Epithelial cell of prostate (primary cell): ENCODE results near the gene EFHD2.
"Not testable (repeated sequence)": the region's sequence is repeated elsewhere in the genome, so short reads cannot be mapped to it uniquely, and the experiment has no call there.

Source experiments
- DNase-seq: peaks from one replicate; pipeline ENCODE4 v3.0.0-alpha.2; 2011; ENCODE audit warnings: low read depth, low spot score
- H3K27ac ChIP-seq: fragments of 450-650 bp; 2 replicates; pipeline ENCODE4 v1.5.1; 2017; ENCODE audit warnings: mild to moderate bottlenecking

EFHD2 gene, protein sequence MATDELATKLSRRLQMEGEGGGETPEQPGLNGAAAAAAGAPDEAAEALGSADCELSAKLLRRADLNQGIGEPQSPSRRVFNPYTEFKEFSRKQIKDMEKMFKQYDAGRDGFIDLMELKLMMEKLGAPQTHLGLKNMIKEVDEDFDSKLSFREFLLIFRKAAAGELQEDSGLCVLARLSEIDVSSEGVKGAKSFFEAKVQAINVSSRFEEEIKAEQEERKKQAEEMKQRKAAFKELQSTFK

GRCh38 chr1:15409388-15410222 is at the start of gene EFHD2:
TSS of gene EFHD2 (plus strand) at chr1:15409888. CDS start at chr1:15409972, 84 bp downstream.
- H3K27ac ChIP-seq, result peak within 1 kb of the TSS; percentile 48
- no peak for DNase-seq

DNA sequence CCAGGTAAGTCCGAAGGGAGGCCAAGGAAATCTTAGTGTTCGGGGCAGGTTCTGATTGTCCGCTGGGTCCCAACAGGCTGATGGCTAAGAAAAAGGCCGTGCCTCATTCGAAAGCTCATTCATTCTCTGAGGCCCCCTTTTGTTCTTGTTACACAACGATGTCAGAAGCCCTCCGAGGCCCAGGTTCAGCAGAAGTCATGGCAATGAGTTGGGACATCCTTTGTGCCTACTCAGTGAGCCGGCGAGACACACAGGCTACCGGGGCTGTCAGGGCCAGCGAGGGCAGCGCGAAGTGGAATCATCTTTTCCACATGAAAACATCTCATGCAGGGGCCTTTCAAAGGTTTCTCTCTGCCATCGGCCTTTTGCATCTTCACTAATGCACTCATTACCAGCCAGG is 49.0 kb upstream of the EFHD2 start:
- DNase-seq, result no peak

DNA sequence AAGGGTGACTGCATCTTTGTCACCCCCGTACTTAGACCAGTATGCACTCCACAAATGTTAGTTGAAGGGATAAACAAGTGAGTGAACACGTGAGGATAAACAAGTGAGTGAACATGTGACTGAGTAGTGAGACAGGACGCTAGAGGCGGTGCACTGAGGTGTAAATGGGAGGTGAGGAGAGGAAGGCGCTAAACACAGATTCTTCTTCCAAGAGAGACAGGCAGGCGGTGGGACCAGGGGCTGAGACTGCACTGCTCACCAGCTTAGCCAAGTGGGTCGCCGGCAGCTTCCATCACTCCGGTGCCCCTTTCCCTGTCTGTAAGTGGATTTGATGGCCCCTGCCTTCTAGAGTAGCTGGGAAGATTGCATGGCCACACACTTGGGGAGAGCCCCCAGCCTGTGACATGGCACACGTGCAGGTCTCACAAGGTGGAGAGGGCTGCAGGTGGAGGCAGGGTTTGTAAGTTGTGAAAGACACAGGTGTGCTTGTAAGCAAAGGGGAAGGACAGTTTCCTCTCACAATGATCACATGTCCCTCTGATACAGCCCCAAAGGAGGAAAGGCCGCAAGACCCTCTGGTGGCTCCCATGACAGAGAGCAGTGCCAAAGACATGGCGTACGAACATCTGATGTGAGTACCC is 47.5 kb upstream of the EFHD2 start:
- no peak overlapping the region for H3K27ac ChIP-seq
- no peak for DNase-seq

More for the DNA sequence above, 49.0 kb upstream of the EFHD2 start:
- H3K27ac ChIP-seq, result no peak overlapping the region

GRCh38 chr1:15362737-15363128 is 47.0 kb upstream of the EFHD2 start:
- no peak overlapping the region for H3K27ac ChIP-seq
- no peak for DNase-seq

DNA sequence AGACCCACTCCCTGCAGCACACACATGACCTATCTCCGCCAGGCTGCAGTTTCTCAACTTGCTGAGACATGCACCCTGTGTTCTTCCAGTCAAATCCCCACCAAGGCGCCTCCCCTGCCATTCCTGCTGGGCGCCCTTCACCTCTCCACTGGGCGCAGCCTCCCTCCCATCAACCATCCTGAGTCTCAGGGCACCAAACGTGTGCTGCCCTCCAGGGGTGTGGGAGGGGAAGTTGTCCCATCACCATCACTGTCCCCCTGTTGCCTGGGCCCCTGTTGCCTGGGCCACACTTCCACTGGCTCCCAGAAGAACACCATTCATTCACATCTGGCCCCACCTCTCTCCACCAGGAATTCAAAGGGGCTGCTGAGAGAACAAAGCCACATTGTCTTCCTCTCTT is 44.9 kb upstream of the EFHD2 start:
- H3K27ac ChIP-seq, result no peak overlapping the region
- no peak for DNase-seq

DNA sequence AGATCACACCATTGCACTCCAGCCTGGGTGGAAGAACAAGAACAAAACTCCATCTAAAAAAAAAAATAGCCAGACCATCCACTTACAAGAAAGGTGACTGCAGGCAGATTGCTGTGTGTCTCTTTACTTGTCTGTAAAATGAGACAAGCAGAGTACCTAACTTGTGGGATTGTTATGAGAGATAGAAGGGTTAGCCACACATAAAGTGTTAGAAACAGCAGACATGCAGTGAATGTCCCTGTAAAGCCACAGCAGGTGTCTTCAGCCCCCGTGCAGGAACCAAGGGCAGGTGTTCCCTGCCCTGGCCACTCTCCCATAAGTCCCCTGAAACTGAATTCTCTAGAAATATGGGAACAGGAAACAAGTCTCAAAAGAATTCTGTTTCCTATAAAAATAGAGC is 40.8 kb upstream of the EFHD2 start:
- H3K27ac ChIP-seq, result no peak overlapping the region
- DNase-seq, result no peak

GRCh38 chr1:15370268-15370667 is 39.4 kb upstream of the EFHD2 start:
- no peak for DNase-seq
- H3K27ac ChIP-seq, result no peak overlapping the region

DNA sequence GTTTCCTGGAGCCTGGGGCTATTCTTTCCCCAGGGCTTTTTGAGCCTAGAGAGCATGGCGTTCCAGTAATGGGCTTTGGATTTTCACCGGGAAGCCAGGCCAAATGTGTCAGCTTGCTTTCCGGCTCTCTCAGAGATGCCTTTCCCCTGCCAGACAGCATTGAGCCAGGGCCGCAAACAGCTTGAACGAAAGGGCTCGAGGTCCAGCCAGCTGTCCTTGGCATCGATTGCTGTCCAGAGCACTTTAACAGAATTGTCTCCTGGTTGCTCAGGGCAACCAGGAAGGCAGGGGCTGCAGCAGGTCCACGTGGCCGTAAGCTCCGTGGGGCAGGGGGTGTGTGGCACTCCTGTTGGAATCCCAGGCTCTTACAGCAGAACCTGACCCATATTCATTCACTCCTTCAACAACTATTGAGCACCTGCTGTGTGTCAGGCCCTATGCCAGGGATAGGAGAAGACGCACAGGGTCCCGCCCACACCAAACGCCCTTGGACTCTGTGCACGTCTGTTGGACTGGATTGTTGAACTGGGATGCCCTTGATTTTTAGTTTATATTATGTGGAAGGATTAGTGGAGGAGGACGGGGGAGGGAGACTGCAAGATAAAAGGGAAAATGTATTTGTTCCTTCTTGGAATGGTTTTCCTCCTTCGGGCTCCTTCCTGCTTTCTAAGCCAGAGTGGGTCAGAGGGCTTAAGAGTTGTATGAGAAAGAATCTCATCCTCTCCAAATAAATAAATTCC is 38.7 kb upstream of the EFHD2 start:
- no peak overlapping the region for H3K27ac ChIP-seq
- DNase-seq, result no peak

DNA sequence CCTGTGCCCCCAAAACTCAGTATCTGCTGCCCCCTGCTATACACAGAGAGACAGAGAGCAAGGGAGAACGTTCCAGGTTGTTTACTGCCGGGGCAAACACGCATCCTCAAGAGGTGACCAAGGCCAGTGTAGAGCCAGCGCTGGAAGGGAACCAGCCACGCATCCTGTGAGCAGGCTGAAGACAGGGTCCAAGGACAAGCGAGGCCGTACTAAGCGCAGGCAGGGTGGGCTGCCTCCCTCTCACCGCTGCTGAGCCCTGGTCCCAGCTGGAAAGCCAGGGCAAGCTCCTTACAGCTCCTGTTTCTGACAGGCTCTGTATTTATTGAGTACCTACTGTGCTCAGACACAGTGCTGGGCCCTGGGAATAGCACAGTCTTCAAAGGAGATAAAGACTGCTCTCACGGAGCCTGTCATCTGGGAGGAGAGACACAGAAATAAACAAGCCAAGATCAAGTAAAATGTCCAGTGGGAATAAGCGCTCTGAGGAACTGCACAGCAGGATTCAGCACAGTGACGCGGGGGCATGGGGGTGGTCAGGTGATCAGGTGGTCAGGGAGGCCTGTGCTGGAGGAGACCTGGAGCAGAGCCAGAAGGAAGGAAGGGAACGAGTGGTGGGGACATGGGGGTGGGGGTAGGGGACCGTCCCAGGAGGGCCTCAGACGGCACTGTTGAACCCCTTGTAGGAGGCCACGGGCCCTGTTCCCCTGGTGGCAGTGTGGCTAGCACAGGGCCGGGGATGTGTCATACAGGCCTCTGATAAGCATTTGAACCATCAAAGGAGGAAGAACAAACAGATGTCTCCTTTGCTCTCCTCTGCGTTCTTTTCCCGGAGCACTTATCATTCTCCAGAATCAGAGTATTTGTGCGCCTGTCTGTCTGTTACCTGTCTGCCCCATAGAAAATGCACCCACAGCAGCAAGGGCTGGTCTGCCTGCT is 37.8 kb upstream of the EFHD2 start:
- no peak for DNase-seq

GRCh38 chr1:15378729-15379128 is 31.0 kb upstream of the EFHD2 start:
- no peak for DNase-seq
- H3K27ac ChIP-seq, result no peak overlapping the region

More for the DNA sequence above, 37.8 kb upstream of the EFHD2 start:
- H3K27ac ChIP-seq, result no peak overlapping the region

DNA sequence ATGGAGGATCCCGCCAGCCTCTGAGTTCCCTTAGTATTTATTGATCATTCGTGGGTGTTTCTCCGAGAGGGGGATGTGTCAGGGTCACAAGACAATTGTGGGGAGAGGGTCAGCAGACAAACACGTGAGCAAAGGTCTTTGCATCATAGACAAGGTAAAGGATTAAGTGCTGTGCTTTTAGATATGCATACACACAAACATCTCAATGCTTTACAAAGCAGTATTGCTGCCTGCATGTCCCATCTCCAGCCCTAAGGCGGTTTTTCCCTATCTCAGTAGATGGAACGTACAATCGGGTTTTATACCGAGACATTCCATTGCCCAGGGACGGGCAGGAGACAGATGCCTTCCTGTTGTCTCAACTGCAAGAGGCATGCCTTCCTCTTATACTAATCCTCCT is 30.5 kb upstream of the EFHD2 start:
- H3K27ac ChIP-seq, DNase-seq: not testable (repeated sequence)

- DNase-seq, result no peak
- no peak overlapping the region for H3K27ac ChIP-seq
Observed at GRCh38 chr1:15380601-15381508, 28.8 kb upstream of the EFHD2 start.

DNA sequence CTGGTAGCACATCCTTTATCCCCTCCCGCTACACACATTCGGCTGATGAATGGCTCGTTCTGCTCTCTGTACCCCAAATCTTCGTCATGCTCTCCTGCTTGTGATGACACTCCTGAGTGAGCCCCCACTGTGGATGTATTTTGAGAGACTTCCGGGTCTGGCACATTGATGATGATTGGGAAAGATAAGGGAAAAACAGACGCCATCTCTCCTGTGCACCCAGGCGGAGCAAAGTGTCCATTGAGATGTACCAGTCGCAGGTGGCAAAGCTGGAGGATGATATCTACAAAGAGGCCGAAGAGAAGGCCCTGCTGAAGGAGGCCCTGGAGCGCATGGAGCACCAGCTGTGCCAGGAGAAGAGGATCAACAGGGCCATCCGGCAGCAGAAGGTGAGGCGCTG is 27.9 kb upstream of the EFHD2 start:
- DNase-seq, result no peak
- H3K27ac ChIP-seq, result no peak overlapping the region

GRCh38 chr1:15382601-15383518 is 26.8 kb upstream of the EFHD2 start:
- DNase-seq, result no peak
- no peak overlapping the region for H3K27ac ChIP-seq

GRCh38 chr1:15383810-15384209 is 25.9 kb upstream of the EFHD2 start:
- H3K27ac ChIP-seq, result no peak overlapping the region
- no peak for DNase-seq

- DNase-seq, result no peak
- no peak overlapping the region for H3K27ac ChIP-seq
Observed at GRCh38 chr1:15384301-15384901, 25.3 kb upstream of the EFHD2 start.

DNA sequence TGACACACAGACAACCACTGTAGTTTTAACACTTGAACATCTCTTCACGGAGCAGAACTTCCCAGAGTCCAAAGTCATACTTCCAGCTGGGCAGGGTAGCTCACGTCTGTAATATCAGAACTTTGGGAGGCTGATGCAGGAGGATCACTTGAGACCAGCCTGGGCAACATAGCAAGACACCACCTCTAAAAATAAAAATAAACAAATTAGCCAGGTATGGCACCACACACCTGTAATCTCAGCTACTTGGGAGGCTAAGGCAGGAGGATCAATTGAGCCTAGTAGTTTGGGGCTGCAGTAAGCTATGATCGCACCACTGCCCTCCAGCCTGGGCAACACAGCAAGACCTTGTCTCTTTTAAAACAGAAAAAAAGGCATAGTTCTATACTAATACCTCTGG is 24.3 kb upstream of the EFHD2 start:
- DNase-seq, result no peak
- H3K27ac ChIP-seq, result no peak overlapping the region
